IMR-90 (cell line): Measurements from ENCODE around the gene CEP162. TPM values are rescaled to one million over a fixed set of nuclear protein-coding genes. Genes with fewer than 3 reads are reported as not detected.

Source experiments
- ATAC-seq: fragments of 200-7000 bp; cut with Tn5 transposase; 2 replicates; pipeline ENCODE4 v1.9.1; 2020; ENCODE audit warnings: low read depth, mild to moderate bottlenecking, moderate library complexity
- BruUV-seq: library from RNA; stranded (reverse); fragments of 400-500 nt; replicated peaks from 2 replicates; lab custom pipeline; 2021; lab: Mats Ljungman, UMichigan
- CTCF ChIA-PET: fragments of 300-600 bp; formaldehyde crosslinking; extraction: SDS; loops from one replicate; lab custom pipeline; 2021; ENCODE audit warnings: antibody characterized with exemption; lab: Yijun Ruan, JAX
- POLR2A ChIA-PET: fragments of 300-600 bp; sonication (Branson Sonifier 250); formaldehyde crosslinking; loops from one replicate; lab custom pipeline; 2022; ENCODE audit warnings: antibody characterized with exemption; ENCODE audit not compliant: unreplicated experiment; lab: Charles Lee
- DNase-seq: peaks from one replicate; pipeline ENCODE4 v3.0.0; 2013
- H2AFZ ChIP-seq: replicated peaks from 2 replicates; pipeline ENCODE3; 2013; ENCODE audit warnings: low read length, mild to moderate bottlenecking; ENCODE audit not compliant: poor library complexity
- H2AK5ac ChIP-seq: 2 replicates; pipeline ENCODE4 v1.6.1; 2013; ENCODE audit warnings: low read depth, low read length, inconsistent platforms
- H2AK9ac ChIP-seq: replicated peaks from 2 replicates; pipeline ENCODE3; 2013; ENCODE audit warnings: mild to moderate bottlenecking, low read depth, low read length, moderate library complexity; ENCODE audit not compliant: poor library complexity
- H2BK120ac ChIP-seq: 2 replicates; pipeline ENCODE4 v1.6.1; 2013; ENCODE audit warnings: low read depth, low read length, inconsistent platforms
- H2BK15ac ChIP-seq: 3 replicates; pipeline ENCODE4 v1.6.1; 2013; ENCODE audit warnings: low read depth, low read length, inconsistent platforms
- H2BK20ac ChIP-seq: 2 replicates; pipeline ENCODE4 v1.6.1; 2013; ENCODE audit warnings: low read depth, mild to moderate bottlenecking, inconsistent platforms, low read length, moderate library complexity
- H2BK5ac ChIP-seq: 2 replicates; pipeline ENCODE4 v1.6.1; 2013; ENCODE audit warnings: mild to moderate bottlenecking, low read depth, low read length, inconsistent platforms; ENCODE audit not compliant: poor library complexity, severe bottlenecking
- H3K14ac ChIP-seq: replicated peaks from 2 replicates; pipeline ENCODE4 v1.6.1; 2013; ENCODE audit warnings: low read depth, low read length, inconsistent platforms
- H3K18ac ChIP-seq: 2 replicates; pipeline ENCODE4 v1.6.1; 2013; ENCODE audit warnings: low read depth, low read length, control low read depth
- H3K23ac ChIP-seq: 2 replicates; pipeline ENCODE4 v1.6.1; 2013; ENCODE audit warnings: low read depth, low read length, inconsistent platforms
- H3K27ac ChIP-seq: 2 replicates; pipeline ENCODE4 v1.5.1; 2013; ENCODE audit warnings: mild to moderate bottlenecking, control low read depth, low read length; ENCODE audit not compliant: insufficient read depth
- H3K27me3 ChIP-seq: 2 replicates; pipeline ENCODE4 v1.6.1; 2013; ENCODE audit warnings: low read length; ENCODE audit not compliant: control insufficient read depth, insufficient read depth
- H3K36me3 ChIP-seq: 2 replicates; pipeline ENCODE4 v1.6.1; 2013; ENCODE audit warnings: low read length, mixed read lengths; ENCODE audit not compliant: control insufficient read depth, insufficient read depth
- H3K4ac ChIP-seq: 2 replicates; pipeline ENCODE4 v1.6.1; 2013; ENCODE audit warnings: low read depth, low read length, inconsistent platforms
- H3K4me1 ChIP-seq: 2 replicates; pipeline ENCODE4 v1.6.1; 2013; ENCODE audit warnings: low read length, mixed read lengths; ENCODE audit not compliant: control insufficient read depth, insufficient read depth
- H3K4me2 ChIP-seq: 2 replicates; pipeline ENCODE4 v1.6.1; 2013; ENCODE audit warnings: low read depth, mild to moderate bottlenecking, control low read depth, low read length, moderate library complexity
- H3K4me3 ChIP-seq: 2 replicates; pipeline ENCODE4 v1.5.1; 2013; ENCODE audit warnings: low read depth, mild to moderate bottlenecking, control low read depth, low read length, moderate library complexity; ENCODE audit not compliant: insufficient read depth
- H3K56ac ChIP-seq: 2 replicates; pipeline ENCODE4 v1.6.1; 2013; ENCODE audit warnings: low read length, inconsistent platforms; ENCODE audit not compliant: insufficient read depth; ENCODE audit errors: extremely low read depth
- H3K79me1 ChIP-seq, 2 experiments: 2 replicates each; pipeline ENCODE4 v1.6.1; 2013; ENCODE audit warnings: low read length in 2 of 2, inconsistent platforms in 1 of 2, low read depth in 1 of 2
- H3K9ac ChIP-seq: 2 replicates; pipeline ENCODE4 v1.6.1; 2013; ENCODE audit warnings: low read depth, low read length, control low read depth
- H3K9me1 ChIP-seq: 2 replicates; pipeline ENCODE4 v1.6.1; 2013; ENCODE audit warnings: low read length, inconsistent platforms; ENCODE audit not compliant: insufficient read depth
- H3K9me3 ChIP-seq: 2 replicates; pipeline ENCODE4 v1.6.1; 2013; ENCODE audit warnings: low read length; ENCODE audit not compliant: control insufficient read depth, insufficient read depth
- H4K20me1 ChIP-seq: 2 replicates; pipeline ENCODE4 v1.6.1; 2013; ENCODE audit warnings: low read length, inconsistent platforms; ENCODE audit not compliant: insufficient read depth
- H4K5ac ChIP-seq: 2 replicates; pipeline ENCODE4 v1.6.1; 2013; ENCODE audit warnings: mild to moderate bottlenecking, low read depth, low read length, control low read depth
- H4K8ac ChIP-seq, 2 experiments: 2 replicates each; pipeline ENCODE4 v1.6.1; 2013; ENCODE audit warnings: low read depth in 2 of 2, low read length in 2 of 2, control low read depth in 1 of 2, inconsistent platforms in 1 of 2
- H4K91ac ChIP-seq: 2 replicates; pipeline ENCODE4 v1.6.1; 2013; ENCODE audit warnings: low read depth, low read length, inconsistent platforms; ENCODE audit not compliant: insufficient read depth
- BHLHE40 ChIP-seq: fragments of 150-350 bp; IDR thresholded peaks from 2 replicates; pipeline ENCODE4 v1.6.1; 2016; ENCODE audit warnings: mild to moderate bottlenecking, low read depth, low read length
- CEBPB ChIP-seq: IDR thresholded peaks from 2 replicates; pipeline ENCODE4 v1.6.1; 2012; ENCODE audit warnings: low read depth, low read length, improper control_type of control experiment
- CHD1 ChIP-seq: IDR thresholded peaks from 2 replicates; pipeline ENCODE4 v1.6.1; 2012; ENCODE audit warnings: low read depth, low read length, improper control_type of control experiment
- FOS ChIP-seq: fragments of 150-350 bp; IDR thresholded peaks from 2 replicates; pipeline ENCODE4 v1.6.1; 2016; ENCODE audit warnings: low read depth, low read length
- MAZ ChIP-seq: IDR thresholded peaks from 2 replicates; pipeline ENCODE4 v1.6.1; 2012; ENCODE audit warnings: low read depth, mild to moderate bottlenecking, low read length, improper control_type of control experiment, moderate library complexity, borderline replicate concordance
- MXI1 ChIP-seq: IDR thresholded peaks from 2 replicates; pipeline ENCODE4 v1.6.1; 2012; ENCODE audit warnings: low read depth, mild to moderate bottlenecking, low read length, moderate library complexity, borderline replicate concordance
- NFE2L2 ChIP-seq: fragments of 150-350 bp; IDR thresholded peaks from 2 replicates; pipeline ENCODE4 v1.6.1; 2016; ENCODE audit warnings: low read depth, mild to moderate bottlenecking, low read length
- RAD21 ChIP-seq: IDR thresholded peaks from 2 replicates; pipeline ENCODE4 v1.6.1; 2012; ENCODE audit warnings: low read length, improper control_type of control experiment
- RFX5 ChIP-seq: IDR thresholded peaks from 2 replicates; pipeline ENCODE4 v1.8.0; 2012; ENCODE audit warnings: low read depth, mild to moderate bottlenecking, low read length, moderate library complexity
- SMC3 ChIP-seq: fragments of 150-350 bp; IDR thresholded peaks from 2 replicates; pipeline ENCODE4 v1.6.1; 2016; ENCODE audit warnings: low read depth, mild to moderate bottlenecking, antibody characterized with exemption, low read length, moderate library complexity
- WGBS, 2 experiments: methylation state at CpG; one replicate each; pipeline versions ENCODE4 v1.1.5 to v1.1.7; 2013; ENCODE audit warnings: missing lambda C conversion rate in 2 of 2; ENCODE audit not compliant: insufficient read length in 1 of 2; ENCODE audit errors: extremely low coverage in 2 of 2; 5-methylcytosine and 5-hydroxymethylcytosine counted together
- dilution Hi-C: fragments of 300-500 bp; cut with HindIII; formaldehyde crosslinking; loops from one replicate; pipeline ENCODE4 v1.14.3; 2018; ENCODE audit warnings: low sequenced_read_pairs; ENCODE audit not compliant: unreplicated experiment
- in situ Hi-C: fragments of 300-500 bp; cut with MboI; formaldehyde crosslinking; loops from 3 replicates; pipeline ENCODE4 v1.14.3; 2019; ENCODE audit warnings: low sequenced_read_pairs, inconsistent platforms, mixed read lengths
- intact Hi-C: fragments of 100-400 bp; cut with micrococcal nuclease; formaldehyde crosslinking; loops from 2 replicates; pipeline ENCODE4 v1.10.0; 2022
- polyA plus RNA-seq, 3 experiments: library from polyadenylated mRNA; depleted of rRNA; stranded (reverse); fragments of >200 nt; gene quantifications; 2 replicates each; pipeline ENCODE4 v1.2.3, GENCODE V29; 2012; ENCODE audit warnings: low replicate concordance in 1 of 3
- total RNA-seq: library from RNA; depleted of rRNA; stranded (reverse); fragments of >200 nt; gene quantifications from 2 replicates; pipeline ENCODE4 v1.2.3, GENCODE V29; 2012
- TF ChIP-seq, protein P1 (sequence below): conservative IDR thresholded peaks from 2 replicates; pipeline ENCODE4 v1.5.1; 2012; ENCODE audit warnings: mild to moderate bottlenecking, low read depth, low read length, improper control_type of control experiment
- TF ChIP-seq, protein P2 (sequence below): fragments of 150-350 bp; IDR thresholded peaks from 2 replicates; pipeline ENCODE4 v1.6.1; 2016; ENCODE audit warnings: low read depth, mild to moderate bottlenecking, low read length, moderate library complexity, borderline replicate concordance

Gene CEP162
- total and polyA plus RNA-seq, 2 of the 4 experiments (the other 2 are of a cell fraction), result 1.2 to 1.6 TPM

DNA sequence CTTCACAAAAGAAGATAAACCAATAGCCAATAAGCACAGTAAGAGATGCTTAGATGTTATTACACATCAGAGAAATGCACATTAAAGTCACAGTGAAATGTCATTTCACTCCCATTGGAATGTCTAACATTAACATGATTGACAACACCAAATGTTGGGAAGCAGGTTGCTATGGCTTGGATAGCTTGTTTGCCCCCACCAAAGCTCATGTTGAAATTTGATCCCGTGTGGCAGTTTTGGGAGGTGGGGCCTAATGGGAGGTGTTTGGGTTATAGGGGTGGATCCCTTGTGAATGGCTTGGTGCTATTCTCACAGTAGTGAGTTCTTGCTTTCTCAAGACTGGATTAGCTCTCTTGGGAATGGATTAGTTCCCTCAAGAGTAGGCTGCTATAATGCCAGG, 149.1 kb downstream of the CEP162 start:
- Histone ChIP-seq H3K18ac (no peak overlapping the region), H3K36me3 (no peaks in the 10 kb centered on the region), H3K27me3 (no peaks in the 10 kb centered on the region), H3K9ac (no peak overlapping the region), H3K4me3 (no peak overlapping the region), H4K20me1 (no peaks in the 10 kb centered on the region), H2BK20ac (no peak overlapping the region), H3K56ac (no peak overlapping the region), H2BK15ac (no peak overlapping the region), H2AK5ac (no peak overlapping the region), H3K23ac (no peak overlapping the region), H3K4me1 (no peaks in the 10 kb centered on the region), H3K79me1 (no peaks in the 10 kb centered on the region), H2AK9ac (no peak overlapping the region), H3K9me3 (no peaks in the 10 kb centered on the region), H4K91ac (no peak overlapping the region), H4K8ac (no peak overlapping the region), H2BK5ac (no peak overlapping the region), H3K27ac (no peak overlapping the region), H3K4ac (no peak overlapping the region), H3K9me1 (no peaks in the 10 kb centered on the region), H2BK120ac (no peak overlapping the region), H2AFZ (no peak overlapping the region), H3K4me2 (no peak overlapping the region), H4K5ac (no peak overlapping the region), H3K14ac (no peak overlapping the region)
- dilution Hi-C loops, result no loop called here
- no TSS peak for BruUV-seq
- DNase-seq (no peak), ATAC-seq (no peak)
- ChIA-PET CTCF (no interaction called here), POLR2A (no interaction called here)
- TF ChIP-seq BHLHE40 (no peak), SMC3 (no peak), CEBPB (no peak), FOS (no peak), CHD1 (no peak), RAD21 (no peak), MXI1 (no peak), MAZ (no peak), RFX5 (no peak), NFE2L2 (no peak)
- TF ChIP-seq, protein P1, sequence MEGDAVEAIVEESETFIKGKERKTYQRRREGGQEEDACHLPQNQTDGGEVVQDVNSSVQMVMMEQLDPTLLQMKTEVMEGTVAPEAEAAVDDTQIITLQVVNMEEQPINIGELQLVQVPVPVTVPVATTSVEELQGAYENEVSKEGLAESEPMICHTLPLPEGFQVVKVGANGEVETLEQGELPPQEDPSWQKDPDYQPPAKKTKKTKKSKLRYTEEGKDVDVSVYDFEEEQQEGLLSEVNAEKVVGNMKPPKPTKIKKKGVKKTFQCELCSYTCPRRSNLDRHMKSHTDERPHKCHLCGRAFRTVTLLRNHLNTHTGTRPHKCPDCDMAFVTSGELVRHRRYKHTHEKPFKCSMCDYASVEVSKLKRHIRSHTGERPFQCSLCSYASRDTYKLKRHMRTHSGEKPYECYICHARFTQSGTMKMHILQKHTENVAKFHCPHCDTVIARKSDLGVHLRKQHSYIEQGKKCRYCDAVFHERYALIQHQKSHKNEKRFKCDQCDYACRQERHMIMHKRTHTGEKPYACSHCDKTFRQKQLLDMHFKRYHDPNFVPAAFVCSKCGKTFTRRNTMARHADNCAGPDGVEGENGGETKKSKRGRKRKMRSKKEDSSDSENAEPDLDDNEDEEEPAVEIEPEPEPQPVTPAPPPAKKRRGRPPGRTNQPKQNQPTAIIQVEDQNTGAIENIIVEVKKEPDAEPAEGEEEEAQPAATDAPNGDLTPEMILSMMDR, result no peak
- TF ChIP-seq, protein P2, sequence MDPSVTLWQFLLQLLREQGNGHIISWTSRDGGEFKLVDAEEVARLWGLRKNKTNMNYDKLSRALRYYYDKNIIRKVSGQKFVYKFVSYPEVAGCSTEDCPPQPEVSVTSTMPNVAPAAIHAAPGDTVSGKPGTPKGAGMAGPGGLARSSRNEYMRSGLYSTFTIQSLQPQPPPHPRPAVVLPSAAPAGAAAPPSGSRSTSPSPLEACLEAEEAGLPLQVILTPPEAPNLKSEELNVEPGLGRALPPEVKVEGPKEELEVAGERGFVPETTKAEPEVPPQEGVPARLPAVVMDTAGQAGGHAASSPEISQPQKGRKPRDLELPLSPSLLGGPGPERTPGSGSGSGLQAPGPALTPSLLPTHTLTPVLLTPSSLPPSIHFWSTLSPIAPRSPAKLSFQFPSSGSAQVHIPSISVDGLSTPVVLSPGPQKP, result no peak
- intact Hi-C loops, result no loop called here
- no CpG with 5 or more reads among the region's 1 CpG for WGBS, 2 experiments
- in situ Hi-C loops, result no loop called here
